Panc1 (cell line): ENCODE measurements around the gene E2F8.

ENCODE experiments used
- POLR2AphosphoS5 ChIP-seq: IDR thresholded peaks from 2 replicates; pipeline ENCODE4 v1.6.1; 2012; ENCODE audit warnings: mild to moderate bottlenecking, low read depth, low read length, moderate library complexity
- TF ChIP-seq, protein P1 (sequence below): fragments of 450-650 bp; IDR thresholded peaks from 2 replicates; pipeline ENCODE4 v1.5.1; 2017; ENCODE audit warnings: mild to moderate bottlenecking

DNA sequence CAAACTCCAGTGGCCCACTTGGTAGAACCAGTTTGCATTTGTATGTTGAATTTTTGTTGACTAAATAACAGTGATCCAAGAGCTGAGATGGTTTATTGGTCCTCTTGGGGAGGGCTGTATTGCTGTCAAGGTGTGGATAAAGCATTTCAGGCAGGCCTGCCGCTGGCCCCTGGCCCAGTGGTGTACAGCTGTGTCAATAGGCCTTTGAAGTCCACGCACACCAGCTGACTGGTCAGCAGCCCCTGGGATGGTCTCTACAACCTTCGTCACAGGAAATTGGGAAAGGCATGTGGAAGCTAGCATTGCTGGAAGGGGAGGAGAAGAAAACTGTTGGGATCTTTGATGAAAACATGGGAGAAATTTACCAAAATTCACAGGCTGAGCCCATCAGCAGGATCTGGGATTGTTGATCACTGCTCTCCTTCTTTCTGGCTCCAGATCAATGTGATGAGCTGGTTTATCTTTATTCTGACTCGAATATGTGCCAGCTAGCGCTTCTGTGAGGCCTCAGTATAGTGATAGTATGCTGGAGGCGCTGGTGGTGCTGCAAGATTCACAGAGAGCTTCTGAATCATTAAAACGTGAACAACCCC is 12.5 kb upstream of the E2F8 start:
- TF ChIP-seq, protein P1, sequence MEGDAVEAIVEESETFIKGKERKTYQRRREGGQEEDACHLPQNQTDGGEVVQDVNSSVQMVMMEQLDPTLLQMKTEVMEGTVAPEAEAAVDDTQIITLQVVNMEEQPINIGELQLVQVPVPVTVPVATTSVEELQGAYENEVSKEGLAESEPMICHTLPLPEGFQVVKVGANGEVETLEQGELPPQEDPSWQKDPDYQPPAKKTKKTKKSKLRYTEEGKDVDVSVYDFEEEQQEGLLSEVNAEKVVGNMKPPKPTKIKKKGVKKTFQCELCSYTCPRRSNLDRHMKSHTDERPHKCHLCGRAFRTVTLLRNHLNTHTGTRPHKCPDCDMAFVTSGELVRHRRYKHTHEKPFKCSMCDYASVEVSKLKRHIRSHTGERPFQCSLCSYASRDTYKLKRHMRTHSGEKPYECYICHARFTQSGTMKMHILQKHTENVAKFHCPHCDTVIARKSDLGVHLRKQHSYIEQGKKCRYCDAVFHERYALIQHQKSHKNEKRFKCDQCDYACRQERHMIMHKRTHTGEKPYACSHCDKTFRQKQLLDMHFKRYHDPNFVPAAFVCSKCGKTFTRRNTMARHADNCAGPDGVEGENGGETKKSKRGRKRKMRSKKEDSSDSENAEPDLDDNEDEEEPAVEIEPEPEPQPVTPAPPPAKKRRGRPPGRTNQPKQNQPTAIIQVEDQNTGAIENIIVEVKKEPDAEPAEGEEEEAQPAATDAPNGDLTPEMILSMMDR: no peak
- no peak for TF ChIP-seq POLR2AphosphoS5
